A673 (cell line): Measurements from ENCODE around the gene NDST4. TPM values are rescaled to one million over a fixed set of nuclear protein-coding genes. Genes with fewer than 3 reads are reported as not detected.

Experiments used
- BruUV-seq: library from RNA; stranded (reverse); fragments of 400-500 nt; replicated peaks from 2 replicates; lab custom pipeline; 2021; lab: Mats Ljungman, UMichigan
- CTCF ChIA-PET: fragments of 300-600 bp; sonication (Branson Sonifier 250); formaldehyde crosslinking; loops from one replicate; lab custom pipeline; 2022; ENCODE audit warnings: antibody characterized with exemption; lab: Charles Lee
- POLR2A ChIA-PET: fragments of 300-600 bp; sonication (Branson Sonifier 250); formaldehyde crosslinking; loops from one replicate; lab custom pipeline; 2022; ENCODE audit warnings: antibody characterized with exemption; ENCODE audit not compliant: low non-redundant PET; lab: Charles Lee
- DNase-seq: peaks from one replicate; pipeline ENCODE4 v3.0.0-alpha.2; 2015; ENCODE audit warnings: low spot score
- H3K27ac ChIP-seq: fragments of 200-600 bp; sonication (generic); 2 replicates; pipeline ENCODE4 v1.5.1; 2016; ENCODE audit warnings: mixed run types, low read depth, mild to moderate bottlenecking, mixed read lengths, antibody characterized with exemption, low read length; ENCODE audit not compliant: poor library complexity, severe bottlenecking
- H3K27me3 ChIP-seq: fragments of 200-600 bp; sonication (generic); replicated peaks from 2 replicates; pipeline ENCODE4 v1.6.1; 2017; ENCODE audit warnings: mixed run types, low read depth, mild to moderate bottlenecking, mixed read lengths, antibody characterized with exemption, low read length; ENCODE audit not compliant: insufficient read depth, poor library complexity
- H3K36me3 ChIP-seq: fragments of 200-600 bp; sonication (generic); 2 replicates; pipeline ENCODE4 v1.6.1; 2016; ENCODE audit warnings: mixed run types, mild to moderate bottlenecking, mixed read lengths, antibody characterized with exemption, low read length; ENCODE audit not compliant: insufficient read depth, poor library complexity, severe bottlenecking
- H3K4me1 ChIP-seq: fragments of 200-600 bp; sonication (generic); 2 replicates; pipeline ENCODE4 v1.6.1; 2017; ENCODE audit warnings: mixed run types, mild to moderate bottlenecking, mixed read lengths, antibody characterized with exemption, low read length; ENCODE audit not compliant: insufficient read depth, poor library complexity, severe bottlenecking
- H3K4me3 ChIP-seq: fragments of 200-600 bp; sonication (generic); 2 replicates; pipeline ENCODE4 v1.5.1; 2016; ENCODE audit warnings: low read depth, mixed run types, mild to moderate bottlenecking, mixed read lengths, low read length; ENCODE audit not compliant: poor library complexity, severe bottlenecking
- H3K9me3 ChIP-seq: fragments of 200-600 bp; sonication (generic); 2 replicates; pipeline ENCODE4 v1.6.1; 2016; ENCODE audit warnings: mixed run types, low read depth, mild to moderate bottlenecking, mixed read lengths, antibody characterized with exemption, low read length; ENCODE audit not compliant: poor library complexity, severe bottlenecking
- CTCF ChIP-seq: fragments of 300-800, 200-600 bp; sonication (generic); conservative IDR thresholded peaks from 2 replicates; pipeline ENCODE4 v1.5.1; 2017; ENCODE audit warnings: low read depth, mild to moderate bottlenecking, antibody characterized with exemption, low read length, moderate library complexity, mixed read lengths
- EZH2 ChIP-seq: fragments of 200-600 bp; sonication (generic); IDR thresholded peaks from 2 replicates; pipeline ENCODE4 v1.6.1; 2017; ENCODE audit warnings: borderline replicate concordance, low read depth, mild to moderate bottlenecking, mixed read lengths, antibody characterized with exemption, low read length; ENCODE audit not compliant: poor library complexity, severe bottlenecking
- intact Hi-C: fragments of 100-400 bp; cut with micrococcal nuclease; formaldehyde crosslinking; loops from one replicate; pipeline ENCODE4 v1.10.0; 2022; ENCODE audit not compliant: unreplicated experiment
- total RNA-seq: library from RNA; stranded (reverse); gene quantifications from 2 replicates; pipeline ENCODE4 v1.2.3, GENCODE V29; 2021

The NDST4 gene
- total RNA-seq, 1 experiment from 2014 or later: 32.8 TPM

- H3K27me3 ChIP-seq: no peaks in the 10 kb centered on the region
- intact Hi-C loops: no loop called here
- H3K4me3 ChIP-seq: no peak overlapping the region
- no peak overlapping the region for H3K27ac ChIP-seq
- POLR2A ChIA-PET: no interaction called here
- H3K9me3 ChIP-seq: no peaks in the 10 kb centered on the region
- DNase-seq: no peak
- CTCF ChIA-PET: no interaction called here
- no TSS peak for BruUV-seq
- no peaks in the 10 kb centered on the region for H3K36me3 ChIP-seq
- H3K4me1 ChIP-seq: peaks cover 21% of the 10 kb centered on the region
- no peak for TF ChIP-seq EZH2
- no peak for TF ChIP-seq CTCF
Measured at GRCh38 chr4:114907568-114907967, 205.9 kb downstream of the NDST4 start.

GRCh38 chr4:114905017-114905416 lies 208.4 kb downstream of the NDST4 start:
- no peak overlapping the region for H3K4me3 ChIP-seq
- peaks cover 21% of the 10 kb centered on the region for H3K4me1 ChIP-seq
- H3K27me3 ChIP-seq: no peaks in the 10 kb centered on the region
- DNase-seq: no peak
- no TSS peak for BruUV-seq
- intact Hi-C loops: no loop called here
- POLR2A ChIA-PET: no interaction called here
- H3K9me3 ChIP-seq: no peaks in the 10 kb centered on the region
- TF ChIP-seq EZH2: no peak
- TF ChIP-seq CTCF: no peak
- H3K36me3 ChIP-seq: no peaks in the 10 kb centered on the region
- H3K27ac ChIP-seq: no peak overlapping the region
- CTCF ChIA-PET: no interaction called here

GRCh38 chr4:114900934-114901333 lies 212.5 kb downstream of the NDST4 start:
- no peak for DNase-seq
- no TSS peak for BruUV-seq
- ChIA-PET CTCF (no interaction called here), POLR2A (no interaction called here)
- H3K4me3 ChIP-seq: no peak overlapping the region
- H3K36me3 ChIP-seq: no peaks in the 10 kb centered on the region
- TF ChIP-seq CTCF: no peak
- no peak for TF ChIP-seq EZH2
- intact Hi-C loops: no loop called here
- no peaks in the 10 kb centered on the region for H3K27me3 ChIP-seq
- H3K27ac ChIP-seq: no peak overlapping the region
- no peaks in the 10 kb centered on the region for H3K9me3 ChIP-seq
- H3K4me1 ChIP-seq: peaks cover 13% of the 10 kb centered on the region
